HepG2 (cell line): ENCODE results near the gene PPIP5K2. TPM values are rescaled to one million over a fixed set of nuclear protein-coding genes. Genes with fewer than 3 reads are reported as not detected.

ENCODE experiments used
- ATAC-seq: fragments of 200-7000 bp; cut with Tn5 transposase; 3 replicates; pipeline ENCODE4 v1.9.1; 2020; ENCODE audit warnings: mild to moderate bottlenecking, moderate library complexity
- BruUV-seq: library from RNA; stranded (reverse); fragments of 400-500 nt; replicated peaks from 2 replicates; lab custom pipeline; 2021; lab: Mats Ljungman, UMichigan
- CTCF ChIA-PET: fragments of 300-600 bp; formaldehyde crosslinking; extraction: SDS; loops from one replicate; lab custom pipeline; 2021; ENCODE audit warnings: low total read pairs, inconsistent platforms, low intra/inter-chr PET ratio; lab: Yijun Ruan, JAX
- POLR2A ChIA-PET: fragments of 350-600 bp; sonication (Branson Sonifier 250); formaldehyde crosslinking; loops from one replicate; lab custom pipeline; 2020; ENCODE audit warnings: antibody characterized with exemption, inconsistent platforms; lab: Yijun Ruan, JAX
- DNase-seq: peaks from one replicate; pipeline ENCODE4 v3.0.0-alpha.2; 2015; ENCODE audit warnings: low spot score
- FAIRE-seq: peaks from 3 replicates; lab custom pipeline; 2011; peaks lifted over from hg19 to GRCh38; lab: Jason Lieb, UNC
- H2AFZ ChIP-seq: one replicate; pipeline ENCODE4 v1.6.1; 2011; ENCODE audit warnings: low read length, inconsistent platforms
- H3K27ac ChIP-seq: fragments of 300-600 bp; 3 replicates; pipeline ENCODE4 v1.8.0; 2011; ENCODE audit warnings: mixed run types, mild to moderate bottlenecking, mixed read lengths, low read length, inconsistent platforms; ENCODE audit not compliant: insufficient read depth; ENCODE audit errors: extremely low read length
- H3K27me3 ChIP-seq, 2 experiments: fragments of 200-600 bp in 1 of 2; 2 replicates in 1 of 2; 3 replicates in 1 of 2; pipeline versions ENCODE4 v1.6.0 to v1.8.0; 2011; ENCODE audit warnings: low read length in 2 of 2, mild to moderate bottlenecking in 2 of 2, moderate library complexity in 2 of 2, inconsistent platforms in 1 of 2; ENCODE audit not compliant: insufficient read depth in 2 of 2, control insufficient read depth in 1 of 2
- H3K36me3 ChIP-seq, 2 experiments: fragments of 200-600 bp in 1 of 2; replicated peaks in 1 of 2; 2 replicates in 1 of 2; 3 replicates in 1 of 2; pipeline versions ENCODE4 v1.5.1 to v1.8.0; 2011; ENCODE audit warnings: low read length in 2 of 2, inconsistent platforms in 1 of 2; ENCODE audit not compliant: insufficient read depth in 2 of 2, control insufficient read depth in 1 of 2
- H3K4me1 ChIP-seq: 2 replicates; pipeline ENCODE4 v1.5.1; 2012; ENCODE audit warnings: low read length, inconsistent platforms; ENCODE audit not compliant: insufficient read depth
- H3K4me2 ChIP-seq: 2 replicates; pipeline ENCODE4 v1.6.0; 2011; ENCODE audit warnings: low read depth, low read length, inconsistent platforms
- H3K4me3 ChIP-seq, 3 experiments: fragments of 200-600 bp in 1 of 3; sonication (generic), shearing (Covaris generic) in 1 of 3; replicated peaks in 1 of 3; 2 replicates each; pipeline ENCODE4 v1.5.1; 2011 to 2016; ENCODE audit warnings: low read length in 3 of 3, inconsistent platforms in 2 of 3, low read depth in 2 of 3, mild to moderate bottlenecking in 2 of 3, control low read depth in 1 of 3, mixed read lengths in 1 of 3; ENCODE audit not compliant: insufficient read depth in 1 of 3
- H3K79me2 ChIP-seq: one replicate; pipeline ENCODE4 v1.6.1; 2011; ENCODE audit warnings: low read length, inconsistent platforms; ENCODE audit not compliant: insufficient read depth
- H3K9ac ChIP-seq: 2 replicates; pipeline ENCODE4 v1.6.0; 2011; ENCODE audit warnings: mild to moderate bottlenecking, low read depth, low read length, inconsistent platforms; ENCODE audit not compliant: insufficient read depth
- H3K9me3 ChIP-seq: 2 replicates; pipeline ENCODE4 v1.5.1; 2012; ENCODE audit warnings: mild to moderate bottlenecking, low read length
- H4K20me1 ChIP-seq: 2 replicates; pipeline ENCODE4 v1.6.0; 2011; ENCODE audit warnings: inconsistent platforms, mild to moderate bottlenecking, low read length, moderate library complexity; ENCODE audit not compliant: insufficient read depth
- BRCA1 ChIP-seq: sonication (generic); formaldehyde crosslinking; IDR thresholded peaks from 2 replicates; pipeline ENCODE4 v1.4.0; 2020; ENCODE audit warnings: missing genetic modification reagents
- MAFF ChIP-seq: IDR thresholded peaks from 2 replicates; pipeline ENCODE4 v1.6.1; 2011; ENCODE audit warnings: low read depth, low read length, improper control_type of control experiment
- MAFK ChIP-seq, 2 experiments: IDR thresholded peaks in 1 of 2; conservative IDR thresholded peaks in 1 of 2; 2 replicates each; pipeline ENCODE4 v1.6.1; 2011; ENCODE audit warnings: improper control_type of control experiment in 2 of 2, low read length in 2 of 2
- POLR2G ChIP-seq: fragments of 200-400 bp; formaldehyde crosslinking; IDR thresholded peaks from 2 replicates; pipeline ENCODE4 v1.6.1; 2018; ENCODE audit warnings: mild to moderate bottlenecking, low read depth, low read length, moderate library complexity
- ZNF251 ChIP-seq: sonication (generic); formaldehyde crosslinking; IDR thresholded peaks from 2 replicates; pipeline ENCODE4 v1.9.0; 2021; ENCODE audit warnings: mild to moderate bottlenecking, missing genetic modification reagents
- whole genome bisulfite sequencing: methylation state at CpG from one replicate; pipeline ENCODE4 v1.1.6; 2017; ENCODE audit warnings: low lambda C conversion rate; 5-methylcytosine and 5-hydroxymethylcytosine counted together
- in situ Hi-C: cut with HindIII; loops from 2 replicates; pipeline ENCODE4 v1.10.0; 2017; ENCODE audit warnings: low pct_unique_long_range_greater_than_20kb; ENCODE audit not compliant: extremely low pct_ligation_motif_present
- intact Hi-C: fragments of 100-400 bp; cut with micrococcal nuclease; formaldehyde crosslinking; loops from one replicate; pipeline ENCODE4 v1.10.0; 2022; ENCODE audit not compliant: unreplicated experiment
- polyA plus RNA-seq, 8 experiments: library from polyadenylated mRNA; depleted of rRNA in 3 of 8; stranded (reverse) in 7 of 8; unstranded in 1 of 8; fragments of >200 nt; fragmentation: Illumina TruSeq in 4 of 8; extraction: Trizol in 4 of 8; gene quantifications; 2 replicates each; pipeline versions ENCODE4 v1.2.1 to v1.2.3, GENCODE V29; 2011 to 2016; ENCODE audit warnings: low read depth in 4 of 8, missing spikeins in 1 of 8, mixed read lengths in 1 of 8; ENCODE audit not compliant: insufficient read depth in 1 of 8
- total RNA-seq, 5 experiments: library from RNA; depleted of rRNA; stranded (reverse); fragments of >200 nt; fragmentation: Illumina TruSeq; extraction: Trizol; gene quantifications; 2 replicates each; pipeline ENCODE4 v1.2.3, GENCODE V29; 2016; ENCODE audit warnings: low read depth in 1 of 5

Gene PPIP5K2
- total and polyA plus RNA-seq, 2 of the 13 experiments (the other 11 are each of a cell fraction or from before 2014, with no cell fraction given), result 19.7 to 45.6 TPM

GRCh38 chr5:103148213-103148612 lies 28.1 kb downstream of the PPIP5K2 start:
- TF ChIP-seq BRCA1 (CRISPR knock-in tag) (no peak), POLR2G (no peak)
- Histone ChIP-seq H3K9me3 (no peaks in the 10 kb centered on the region), H3K4me1 (peaks cover 7% of the 10 kb centered on the region; the same call in 1 of the 2 replicates), H3K27ac (no peak overlapping the region), H3K36me3 (no peaks in the 10 kb centered on the region; a peak in 2 of 5 replicates), H3K27me3 (no peaks in the 10 kb centered on the region), H2AFZ (no peak overlapping the region), H3K4me2 (no peak overlapping the region), H4K20me1 (no peaks in the 10 kb centered on the region), H3K79me2 (no peaks in the 10 kb centered on the region), H3K4me3 (no peak overlapping the region), H3K9ac (no peak overlapping the region)
- ATAC-seq (no peak), FAIRE-seq (no peak), DNase-seq (no peak)
- POLR2A ChIA-PET, result no interaction called here
- WGBS, result 100% methylated on average over 1 of the region's 1 CpG
- no TSS peak for BruUV-seq
- in situ Hi-C loops (no loop called here), intact Hi-C loops (no loop called here)
- CTCF ChIA-PET, result no interaction called here

GRCh38 chr5:103151156-103151555 lies 31.1 kb downstream of the PPIP5K2 start:
- 94% methylated on average over 1 of the region's 1 CpG for WGBS
- BruUV-seq, result no TSS peak

More at GRCh38 chr5:103151156-103151555, 31.1 kb downstream of the PPIP5K2 start:
- intact Hi-C loops, result no loop called here
- Histone ChIP-seq H3K79me2 (no peaks in the 10 kb centered on the region), H2AFZ (no peak overlapping the region), H3K9me3 (no peaks in the 10 kb centered on the region), H3K27ac (no peak overlapping the region), H3K4me2 (no peak overlapping the region), H3K27me3 (no peaks in the 10 kb centered on the region), H3K9ac (no peak overlapping the region), H4K20me1 (no peaks in the 10 kb centered on the region), H3K4me1 (peaks cover 4% of the 10 kb centered on the region; the same call in 1 of the 2 replicates), H3K4me3 (no peak overlapping the region), H3K36me3 (no peaks in the 10 kb centered on the region; a peak in 2 of 5 replicates)
- no peak for ATAC-seq
- FAIRE-seq, result no peak
- no peak for DNase-seq
- TF ChIP-seq MAFF, result peak; percentile 94
- peak; percentile 92 to 95 for TF ChIP-seq MAFK (conservative IDR thresholded peaks at IDR 0.05 in 1 of 2, IDR thresholded peaks at IDR 0.05 in 1 of 2; ENCODE audit: low read length in 2 of 2)
- TF ChIP-seq ZNF251 (CRISPR knock-in tag), result no peak
- ChIA-PET CTCF (no interaction called here), POLR2A (no interaction called here)
- in situ Hi-C loops, result no loop called here
